ENCODE results near the gene DHRS3. TPM values are rescaled to one million over a fixed set of nuclear protein-coding genes. Genes with fewer than 3 reads are reported as not detected.

Gene DHRS3
- total and polyA plus RNA-seq, 2 of the 13 experiments (the other 11 are each of a cell fraction or from before 2014, with no cell fraction given), result 48.5 to 90.5 TPM

- no peak for TF ChIP-seq HMGXB3 (CRISPR knock-in tag; IDR thresholded peaks at IDR 0.05; ENCODE audit: borderline replicate concordance)
- TF ChIP-seq ZNF180 (CRISPR knock-in tag; IDR thresholded peaks at IDR 0.05; ENCODE audit: borderline replicate concordance, low read depth), result no peak
- TF ChIP-seq FOXK1 (CRISPR knock-in tag; IDR thresholded peaks at IDR 0.05; ENCODE audit: borderline replicate concordance, low read depth), result peak; percentile 83; the same call in 1 of the 2 replicates
- TF ChIP-seq ZHX2 (IDR thresholded peaks at IDR 0.05; ENCODE audit: low read depth), result no peak
- 0 out of 2 replicates have a peak, but pooled peaks have one; percentile 3 for TF ChIP-seq ZHX2 (CRISPR knock-in tag; IDR thresholded peaks at IDR 0.05; ENCODE audit: borderline replicate concordance)
- TF ChIP-seq, protein P1, sequence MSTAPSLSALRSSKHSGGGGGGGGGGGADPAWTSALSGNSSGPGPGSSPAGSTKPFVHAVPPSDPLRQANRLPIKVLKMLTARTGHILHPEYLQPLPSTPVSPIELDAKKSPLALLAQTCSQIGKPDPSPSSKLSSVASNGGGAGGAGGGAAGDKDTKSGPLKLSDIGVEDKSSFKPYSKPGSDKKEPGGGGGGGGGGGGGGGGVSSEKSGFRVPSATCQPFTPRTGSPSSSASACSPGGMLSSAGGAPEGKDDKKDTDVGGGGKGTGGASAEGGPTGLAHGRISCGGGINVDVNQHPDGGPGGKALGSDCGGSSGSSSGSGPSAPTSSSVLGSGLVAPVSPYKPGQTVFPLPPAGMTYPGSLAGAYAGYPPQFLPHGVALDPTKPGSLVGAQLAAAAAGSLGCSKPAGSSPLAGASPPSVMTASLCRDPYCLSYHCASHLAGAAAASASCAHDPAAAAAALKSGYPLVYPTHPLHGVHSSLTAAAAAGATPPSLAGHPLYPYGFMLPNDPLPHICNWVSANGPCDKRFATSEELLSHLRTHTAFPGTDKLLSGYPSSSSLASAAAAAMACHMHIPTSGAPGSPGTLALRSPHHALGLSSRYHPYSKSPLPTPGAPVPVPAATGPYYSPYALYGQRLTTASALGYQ (CRISPR knock-in tag; IDR thresholded peaks at IDR 0.05), result peak; percentile 82
- TF ChIP-seq, protein P2, sequence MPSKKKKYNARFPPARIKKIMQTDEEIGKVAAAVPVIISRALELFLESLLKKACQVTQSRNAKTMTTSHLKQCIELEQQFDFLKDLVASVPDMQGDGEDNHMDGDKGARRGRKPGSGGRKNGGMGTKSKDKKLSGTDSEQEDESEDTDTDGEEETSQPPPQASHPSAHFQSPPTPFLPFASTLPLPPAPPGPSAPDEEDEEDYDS (CRISPR knock-in tag; IDR thresholded peaks at IDR 0.05), result peak; percentile 87
- peak; percentile 65; the same call in 1 of the 2 replicates for TF ChIP-seq CAMTA2 (CRISPR knock-in tag; IDR thresholded peaks at IDR 0.05; ENCODE audit: borderline replicate concordance)
- peak; percentile 92; the same call in 1 of the 2 replicates for TF ChIP-seq CSRNP1 (CRISPR knock-in tag; IDR thresholded peaks at IDR 0.05)
- peak; percentile 58; the same call in 1 of the 2 replicates for TF ChIP-seq GATA4 (IDR thresholded peaks at IDR 0.05; ENCODE audit: borderline replicate concordance, low read depth)
- TF ChIP-seq TOE1 (CRISPR knock-in tag; IDR thresholded peaks at IDR 0.05), result peak; percentile 84; the same call in 1 of the 2 replicates
- peak; percentile 86 for TF ChIP-seq HIVEP1 (CRISPR knock-in tag; IDR thresholded peaks at IDR 0.05)
- TF ChIP-seq NFATC3 (CRISPR knock-in tag; IDR thresholded peaks at IDR 0.05), result 0 out of 2 replicates have a peak, but pooled peaks have one; percentile 60
Observed at GRCh38 chr1:12615865-12616708, 1.9 kb downstream of the DHRS3 start (continued).
